IPS-18c (cell line): ENCODE data around the gene LRRFIP1.
"Not testable (repeated sequence)": the region's sequence is repeated elsewhere in the genome, so short reads cannot be mapped to it uniquely, and the experiment has no call there.

Experiments
- H3K4me3 ChIP-seq: 2 replicates; pipeline ENCODE4 v1.7.0; 2013; ENCODE audit warnings: low read depth, mild to moderate bottlenecking, low read length, moderate library complexity; ENCODE audit not compliant: insufficient read depth
- H3K9me3 ChIP-seq: one replicate; pipeline ENCODE4 v1.6.1; 2013; ENCODE audit warnings: mild to moderate bottlenecking, low read length, moderate library complexity; ENCODE audit not compliant: control insufficient read depth, insufficient read depth

The LRRFIP1 gene

GRCh38 chr2:237749961-237750360 is 122.6 kb downstream of the LRRFIP1 start:
- no peaks in the 10 kb centered on the region for H3K9me3 ChIP-seq
- H3K4me3 ChIP-seq: no peak overlapping the region

- not testable (repeated sequence) for H3K4me3 ChIP-seq, H3K9me3 ChIP-seq
Measured at GRCh38 chr2:237750441-237750840, 123.1 kb downstream of the LRRFIP1 start.

GRCh38 chr2:237752761-237753165 is 125.4 kb downstream of the LRRFIP1 start:
- no peaks in the 10 kb centered on the region for H3K9me3 ChIP-seq

GRCh38 chr2:237754182-237754581 is 126.8 kb downstream of the LRRFIP1 start:
- H3K9me3 ChIP-seq: no peaks in the 10 kb centered on the region
- H3K4me3 ChIP-seq: no peak overlapping the region

More at GRCh38 chr2:237752761-237753165, 125.4 kb downstream of the LRRFIP1 start:
- no peak overlapping the region for H3K4me3 ChIP-seq

GRCh38 chr2:237754626-237755248 is 127.3 kb downstream of the LRRFIP1 start:
- Histone ChIP-seq H3K4me3 (no peak overlapping the region), H3K9me3 (no peaks in the 10 kb centered on the region)

- H3K4me3 ChIP-seq: no peak overlapping the region
- H3K9me3 ChIP-seq: no peaks in the 10 kb centered on the region
Measured at GRCh38 chr2:237757616-237758015, 130.2 kb downstream of the LRRFIP1 start.

- H3K9me3 ChIP-seq: no peaks in the 10 kb centered on the region
- no peak overlapping the region for H3K4me3 ChIP-seq
Measured at GRCh38 chr2:237758185-237758584, 130.8 kb downstream of the LRRFIP1 start.

GRCh38 chr2:237759176-237759575 is 131.8 kb downstream of the LRRFIP1 start:
- H3K9me3 ChIP-seq: no peaks in the 10 kb centered on the region

GRCh38 chr2:237760506-237761502 is 133.4 kb downstream of the LRRFIP1 start:
- Histone ChIP-seq H3K9me3 (no peaks in the 10 kb centered on the region), H3K4me3 (no peak overlapping the region)

More at GRCh38 chr2:237759176-237759575, 131.8 kb downstream of the LRRFIP1 start:
- H3K4me3 ChIP-seq: no peak overlapping the region

GRCh38 chr2:237762291-237763182 is 135.2 kb downstream of the LRRFIP1 start:
- not testable (repeated sequence) for H3K4me3 ChIP-seq

GRCh38 chr2:237763812-237764211 is 136.4 kb downstream of the LRRFIP1 start:
- no peaks in the 10 kb centered on the region for H3K9me3 ChIP-seq
- no peak overlapping the region for H3K4me3 ChIP-seq

More at GRCh38 chr2:237762291-237763182, 135.2 kb downstream of the LRRFIP1 start:
- H3K9me3 ChIP-seq: not testable (repeated sequence)

GRCh38 chr2:237765122-237765521 is 137.7 kb downstream of the LRRFIP1 start:
- not testable (repeated sequence) for H3K9me3 ChIP-seq, H3K4me3 ChIP-seq

- Histone ChIP-seq H3K9me3 (no peaks in the 10 kb centered on the region), H3K4me3 (no peak overlapping the region)
Measured at GRCh38 chr2:237765875-237766274, 138.5 kb downstream of the LRRFIP1 start.

- no peak overlapping the region for H3K4me3 ChIP-seq
- H3K9me3 ChIP-seq: no peaks in the 10 kb centered on the region
Measured at GRCh38 chr2:237766340-237766739, 139.0 kb downstream of the LRRFIP1 start.

- Histone ChIP-seq H3K4me3 (no peak overlapping the region), H3K9me3 (no peaks in the 10 kb centered on the region)
Measured at GRCh38 chr2:237772513-237772912, 145.1 kb downstream of the LRRFIP1 start.

- Histone ChIP-seq H3K9me3 (no peaks in the 10 kb centered on the region), H3K4me3 (no peak overlapping the region)
Measured at GRCh38 chr2:237773826-237774225, 146.4 kb downstream of the LRRFIP1 start.
